Sigmoid colon (tissue), 4 donors: ENCODE data around the gene ACSM5.

Experiments
- CTCF ChIP-seq, 4 experiments: fragments of 450-650 bp in 3 of 4; fragments of 200-600 bp in 1 of 4; IDR thresholded peaks; one replicate each; pipeline ENCODE4 v1.5.1; 2016 to 2019; ENCODE audit warnings: antibody characterized with exemption in 4 of 4, mild to moderate bottlenecking in 3 of 4, moderate library complexity in 2 of 4
- EP300 ChIP-seq, 4 donors: sonication (generic); formaldehyde crosslinking; IDR thresholded peaks; one replicate each; pipeline ENCODE4 v1.6.1; 2017; ENCODE audit warnings: antibody characterized with exemption in 4 of 4

DNA sequence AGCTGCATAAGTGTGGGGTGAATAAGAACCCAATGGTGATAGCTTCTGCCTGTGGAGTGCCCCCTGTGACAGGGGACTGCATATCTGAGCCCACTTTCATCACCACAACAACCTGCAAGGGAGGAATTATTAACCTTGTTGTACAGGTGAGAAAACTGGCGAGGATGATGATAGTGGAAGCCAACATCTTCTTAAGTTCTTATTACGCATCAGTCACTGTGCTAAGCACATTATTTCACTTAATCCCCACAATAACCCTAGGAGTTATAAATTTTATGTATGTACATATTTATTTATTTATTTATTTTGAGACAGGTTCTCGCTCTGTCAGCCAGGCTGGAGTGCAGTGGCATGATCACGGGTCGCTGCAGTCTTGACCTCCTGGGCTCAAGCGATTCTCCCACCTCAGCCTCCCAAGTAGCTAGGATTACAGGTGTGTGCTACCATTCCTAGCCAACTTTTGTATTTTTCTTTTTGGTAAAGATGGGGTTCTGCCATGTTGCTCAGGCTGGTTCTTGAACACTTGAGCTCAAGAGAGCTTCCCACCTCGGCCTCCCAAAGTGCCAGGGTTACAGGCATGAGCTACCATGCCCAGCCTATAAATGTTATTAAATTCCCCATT lies 12.4 kb upstream of the ACSM5 start:
- TF ChIP-seq EP300 (IDR thresholded peaks at IDR 0.05) = no peak
- no peak for TF ChIP-seq CTCF (IDR thresholded peaks at IDR 0.05)
